Upper lobe of left lung (tissue), 4 donors: ENCODE measurements around the gene EMC8.

Experiments
- CTCF ChIP-seq, 6 experiments: fragments of 450-650 bp in 4 of 6; fragments of 200-600 bp in 2 of 6; sonication (generic) in 2 of 6; IDR thresholded peaks; one replicate each; pipeline ENCODE4 v1.5.1; 2016 to 2019; ENCODE audit warnings: antibody characterized with exemption in 6 of 6
- POLR2A ChIP-seq, 4 donors: fragments of 450-650 bp; IDR thresholded peaks; one replicate each; pipeline ENCODE4 v1.5.1; 2016 to 2017; ENCODE audit warnings: antibody characterized with exemption in 4 of 4, mild to moderate bottlenecking in 2 of 4

- no peak for TF ChIP-seq POLR2A (IDR thresholded peaks at IDR 0.05)
- TF ChIP-seq CTCF (IDR thresholded peaks at IDR 0.05) = no peak
These were observed 4.2 kb upstream of the EMC8 start for GRCh38 chr16:85803570-85803969.
